Stimulated activated CD4-positive, alpha-beta T cell treated with anti-CD3 and anti-CD28 coated beads, TNF-alpha, amount 100 ng/mL, for 24 hours (primary cell): ENCODE data around the gene FGF8.

Source experiments
- DNase-seq, 3 experiments: peaks; one replicate each; pipeline ENCODE4 v3.0.0-alpha.2; 2020; ENCODE audit warnings: low read depth in 3 of 3

FGF8 gene

GRCh38 chr10:101725296-101726114, 50.4 kb downstream of the FGF8 start:
- no peak for DNase-seq

DNA sequence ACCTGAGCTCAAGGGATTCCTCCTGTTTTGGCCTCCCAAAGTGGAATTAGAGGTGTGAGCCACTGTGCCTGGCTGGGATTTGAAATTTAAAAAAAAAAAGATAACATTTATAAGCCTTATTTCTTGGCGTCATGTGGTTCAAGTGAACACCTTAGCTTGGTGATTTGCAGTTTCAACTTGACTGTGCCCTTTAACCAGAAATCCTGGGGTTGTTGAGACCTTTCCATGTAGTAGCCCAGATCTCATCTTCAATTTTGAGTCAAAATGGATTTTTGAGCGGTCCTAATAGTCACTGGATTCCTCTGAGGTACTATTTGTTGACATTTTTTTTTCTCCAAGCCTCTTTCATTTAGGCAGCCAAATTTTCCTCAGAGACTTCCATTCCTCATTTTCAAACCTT, 51.5 kb downstream of the FGF8 start:
- DNase-seq, result no peak

- DNase-seq, result no peak
Observed at GRCh38 chr10:101723176-101723575, 52.7 kb downstream of the FGF8 start.

GRCh38 chr10:101721806-101722205, 54.1 kb downstream of the FGF8 start:
- DNase-seq, result no peak

- DNase-seq, result no peak
Observed at GRCh38 chr10:101720606-101721230, 55.2 kb downstream of the FGF8 start.
